HG03103 (cell line): Measurements from ENCODE around the gene EEFSEC.

Experiments
- ATAC-seq: cut with Tn5 transposase; IDR thresholded peaks from one replicate; pipeline ENCODE4 v1.9.1; 2021; ENCODE audit warnings: low read depth; ENCODE audit not compliant: unreplicated experiment

The EEFSEC gene

GRCh38 chr3:128432301-128432970 is 279.2 kb downstream of the EEFSEC start:
- ATAC-seq, result no peak

GRCh38 chr3:128432971-128433836 is 279.9 kb downstream of the EEFSEC start:
- no peak for ATAC-seq

- no peak for ATAC-seq
Observed at GRCh38 chr3:128433837-128434165, 280.5 kb downstream of the EEFSEC start.

GRCh38 chr3:128434524-128434923 is 281.2 kb downstream of the EEFSEC start:
- ATAC-seq, result no peak

- no peak for ATAC-seq
Observed at GRCh38 chr3:128435058-128435457, 281.8 kb downstream of the EEFSEC start.

GRCh38 chr3:128435561-128435960 is 282.3 kb downstream of the EEFSEC start:
- no peak for ATAC-seq

- ATAC-seq, result no peak
Observed at GRCh38 chr3:128436214-128436613, 282.9 kb downstream of the EEFSEC start.

- no peak for ATAC-seq
Observed at GRCh38 chr3:128438488-128439072, 285.3 kb downstream of the EEFSEC start.

GRCh38 chr3:128439226-128439625 is 285.9 kb downstream of the EEFSEC start:
- no peak for ATAC-seq

GRCh38 chr3:128442070-128442469 is 288.8 kb downstream of the EEFSEC start:
- ATAC-seq, result no peak

GRCh38 chr3:128442949-128443348 is 289.7 kb downstream of the EEFSEC start:
- no peak for ATAC-seq

- no peak for ATAC-seq
Observed at GRCh38 chr3:128443771-128444170, 290.5 kb downstream of the EEFSEC start.

GRCh38 chr3:128445357-128445756 is 292.1 kb downstream of the EEFSEC start:
- no peak for ATAC-seq

GRCh38 chr3:128446821-128447220 is 293.5 kb downstream of the EEFSEC start:
- ATAC-seq, result no peak

GRCh38 chr3:128447561-128448013 is 294.3 kb downstream of the EEFSEC start:
- ATAC-seq, result no peak

- ATAC-seq, result no peak
Observed at GRCh38 chr3:128448491-128448890, 295.2 kb downstream of the EEFSEC start.

GRCh38 chr3:128449111-128449638 is 295.9 kb downstream of the EEFSEC start:
- no peak for ATAC-seq

- ATAC-seq, result no peak
Observed at GRCh38 chr3:128452120-128452519, 298.8 kb downstream of the EEFSEC start.

- ATAC-seq, result no peak
Observed at GRCh38 chr3:128452678-128453275, 299.5 kb downstream of the EEFSEC start.

- ATAC-seq, result no peak
Observed at GRCh38 chr3:128453501-128454309, 300.4 kb downstream of the EEFSEC start.
